H1 (cell line): Measurements from ENCODE around the gene FBXW5. TPM values are rescaled to one million over a fixed set of nuclear protein-coding genes. Genes with fewer than 3 reads are reported as not detected.

Experiments used
- ASH2L ChIP-seq: fragments of 200-600, 300-600 bp; sonication (generic); IDR thresholded peaks from one replicate; pipeline ENCODE4 v1.7.1; 2017; ENCODE audit warnings: low read length
- BCL11A ChIP-seq, 2 experiments: IDR thresholded peaks; one replicate each; pipeline ENCODE4 v1.6.1; 2011; ENCODE audit warnings: low read depth in 2 of 2, low read length in 2 of 2, mild to moderate bottlenecking in 2 of 2
- CEBPB ChIP-seq: IDR thresholded peaks from 2 replicates; pipeline ENCODE4 v1.6.1; 2012; ENCODE audit warnings: low read depth, low read length
- E2F6 ChIP-seq: IDR thresholded peaks from 2 replicates; pipeline ENCODE4 v1.6.1; 2012; ENCODE audit warnings: inconsistent platforms
- EGR1 ChIP-seq: IDR thresholded peaks from 2 replicates; pipeline ENCODE4 v1.6.1; 2011; ENCODE audit warnings: low read depth, low read length, borderline replicate concordance
- KDM5A ChIP-seq: fragments of 200-600 bp; IDR thresholded peaks from 2 replicates; pipeline ENCODE4 v1.7.1; 2012; ENCODE audit warnings: mild to moderate bottlenecking, low read length, inconsistent platforms, mixed read lengths
- NANOG ChIP-seq: IDR thresholded peaks from 2 replicates; pipeline ENCODE4 v1.6.1; 2011; ENCODE audit warnings: low read length, low read depth, mild to moderate bottlenecking, inconsistent platforms; ENCODE audit not compliant: insufficient read depth, poor library complexity, severe bottlenecking
- NRF1 ChIP-seq: IDR thresholded peaks from 2 replicates; pipeline ENCODE4 v1.6.1; 2011; ENCODE audit warnings: mild to moderate bottlenecking, low read depth, low read length, improper control_type of control experiment
- RFX5 ChIP-seq: IDR thresholded peaks from 2 replicates; pipeline ENCODE4 v1.6.1; 2011; ENCODE audit warnings: low read depth, low read length, improper control_type of control experiment, borderline replicate concordance
- RXRA ChIP-seq: IDR thresholded peaks from 2 replicates; pipeline ENCODE4 v1.6.1; 2011; ENCODE audit warnings: low read depth, mild to moderate bottlenecking, low read length, moderate library complexity; ENCODE audit not compliant: insufficient read depth
- SP4 ChIP-seq: IDR thresholded peaks from 2 replicates; pipeline ENCODE4 v1.6.1; 2012; ENCODE audit warnings: low read length, inconsistent platforms
- polyA plus RNA-seq, 7 experiments: library from polyadenylated mRNA; depleted of rRNA in 3 of 7; stranded (reverse) in 5 of 7; unstranded in 2 of 7; fragments of >200 nt in 5 of 7; fragments of 200-250 nt in 2 of 7; gene quantifications; 1 replicate in 5 of 7; 2 replicates in 1 of 7; 4 replicates in 1 of 7; pipeline versions ENCODE4 v1.2.1 to v1.2.3, GENCODE V29; 2011 to 2013; ENCODE audit warnings: missing spikeins in 2 of 7, mixed read lengths in 2 of 7
- total RNA-seq: library from RNA; stranded (reverse); fragmentation: NEBNext Ultra II Directional; extraction: Animal tissue kit (Norgen Biotek cat#: 25700); gene quantifications from 2 replicates; pipeline ENCODE4 v1.2.1, GENCODE V29; 2021
- TF ChIP-seq, protein P1 (sequence below): fragments of 300-600 bp; sonication (generic); IDR thresholded peaks from 2 replicates; pipeline ENCODE4 v1.7.1; 2012; ENCODE audit warnings: low read length, moderate library complexity, mild to moderate bottlenecking, inconsistent platforms; ENCODE audit not compliant: insufficient replicate concordance

Gene FBXW5
- total and polyA plus RNA-seq, 2 of the 8 experiments (the other 6 are each of a cell fraction or from before 2014, with no cell fraction given) = 49.0 to 71.0 TPM

GRCh38 chr9:136890661-136891060 is 53.9 kb downstream of the FBXW5 start (continued):
- TF ChIP-seq, protein P1, sequence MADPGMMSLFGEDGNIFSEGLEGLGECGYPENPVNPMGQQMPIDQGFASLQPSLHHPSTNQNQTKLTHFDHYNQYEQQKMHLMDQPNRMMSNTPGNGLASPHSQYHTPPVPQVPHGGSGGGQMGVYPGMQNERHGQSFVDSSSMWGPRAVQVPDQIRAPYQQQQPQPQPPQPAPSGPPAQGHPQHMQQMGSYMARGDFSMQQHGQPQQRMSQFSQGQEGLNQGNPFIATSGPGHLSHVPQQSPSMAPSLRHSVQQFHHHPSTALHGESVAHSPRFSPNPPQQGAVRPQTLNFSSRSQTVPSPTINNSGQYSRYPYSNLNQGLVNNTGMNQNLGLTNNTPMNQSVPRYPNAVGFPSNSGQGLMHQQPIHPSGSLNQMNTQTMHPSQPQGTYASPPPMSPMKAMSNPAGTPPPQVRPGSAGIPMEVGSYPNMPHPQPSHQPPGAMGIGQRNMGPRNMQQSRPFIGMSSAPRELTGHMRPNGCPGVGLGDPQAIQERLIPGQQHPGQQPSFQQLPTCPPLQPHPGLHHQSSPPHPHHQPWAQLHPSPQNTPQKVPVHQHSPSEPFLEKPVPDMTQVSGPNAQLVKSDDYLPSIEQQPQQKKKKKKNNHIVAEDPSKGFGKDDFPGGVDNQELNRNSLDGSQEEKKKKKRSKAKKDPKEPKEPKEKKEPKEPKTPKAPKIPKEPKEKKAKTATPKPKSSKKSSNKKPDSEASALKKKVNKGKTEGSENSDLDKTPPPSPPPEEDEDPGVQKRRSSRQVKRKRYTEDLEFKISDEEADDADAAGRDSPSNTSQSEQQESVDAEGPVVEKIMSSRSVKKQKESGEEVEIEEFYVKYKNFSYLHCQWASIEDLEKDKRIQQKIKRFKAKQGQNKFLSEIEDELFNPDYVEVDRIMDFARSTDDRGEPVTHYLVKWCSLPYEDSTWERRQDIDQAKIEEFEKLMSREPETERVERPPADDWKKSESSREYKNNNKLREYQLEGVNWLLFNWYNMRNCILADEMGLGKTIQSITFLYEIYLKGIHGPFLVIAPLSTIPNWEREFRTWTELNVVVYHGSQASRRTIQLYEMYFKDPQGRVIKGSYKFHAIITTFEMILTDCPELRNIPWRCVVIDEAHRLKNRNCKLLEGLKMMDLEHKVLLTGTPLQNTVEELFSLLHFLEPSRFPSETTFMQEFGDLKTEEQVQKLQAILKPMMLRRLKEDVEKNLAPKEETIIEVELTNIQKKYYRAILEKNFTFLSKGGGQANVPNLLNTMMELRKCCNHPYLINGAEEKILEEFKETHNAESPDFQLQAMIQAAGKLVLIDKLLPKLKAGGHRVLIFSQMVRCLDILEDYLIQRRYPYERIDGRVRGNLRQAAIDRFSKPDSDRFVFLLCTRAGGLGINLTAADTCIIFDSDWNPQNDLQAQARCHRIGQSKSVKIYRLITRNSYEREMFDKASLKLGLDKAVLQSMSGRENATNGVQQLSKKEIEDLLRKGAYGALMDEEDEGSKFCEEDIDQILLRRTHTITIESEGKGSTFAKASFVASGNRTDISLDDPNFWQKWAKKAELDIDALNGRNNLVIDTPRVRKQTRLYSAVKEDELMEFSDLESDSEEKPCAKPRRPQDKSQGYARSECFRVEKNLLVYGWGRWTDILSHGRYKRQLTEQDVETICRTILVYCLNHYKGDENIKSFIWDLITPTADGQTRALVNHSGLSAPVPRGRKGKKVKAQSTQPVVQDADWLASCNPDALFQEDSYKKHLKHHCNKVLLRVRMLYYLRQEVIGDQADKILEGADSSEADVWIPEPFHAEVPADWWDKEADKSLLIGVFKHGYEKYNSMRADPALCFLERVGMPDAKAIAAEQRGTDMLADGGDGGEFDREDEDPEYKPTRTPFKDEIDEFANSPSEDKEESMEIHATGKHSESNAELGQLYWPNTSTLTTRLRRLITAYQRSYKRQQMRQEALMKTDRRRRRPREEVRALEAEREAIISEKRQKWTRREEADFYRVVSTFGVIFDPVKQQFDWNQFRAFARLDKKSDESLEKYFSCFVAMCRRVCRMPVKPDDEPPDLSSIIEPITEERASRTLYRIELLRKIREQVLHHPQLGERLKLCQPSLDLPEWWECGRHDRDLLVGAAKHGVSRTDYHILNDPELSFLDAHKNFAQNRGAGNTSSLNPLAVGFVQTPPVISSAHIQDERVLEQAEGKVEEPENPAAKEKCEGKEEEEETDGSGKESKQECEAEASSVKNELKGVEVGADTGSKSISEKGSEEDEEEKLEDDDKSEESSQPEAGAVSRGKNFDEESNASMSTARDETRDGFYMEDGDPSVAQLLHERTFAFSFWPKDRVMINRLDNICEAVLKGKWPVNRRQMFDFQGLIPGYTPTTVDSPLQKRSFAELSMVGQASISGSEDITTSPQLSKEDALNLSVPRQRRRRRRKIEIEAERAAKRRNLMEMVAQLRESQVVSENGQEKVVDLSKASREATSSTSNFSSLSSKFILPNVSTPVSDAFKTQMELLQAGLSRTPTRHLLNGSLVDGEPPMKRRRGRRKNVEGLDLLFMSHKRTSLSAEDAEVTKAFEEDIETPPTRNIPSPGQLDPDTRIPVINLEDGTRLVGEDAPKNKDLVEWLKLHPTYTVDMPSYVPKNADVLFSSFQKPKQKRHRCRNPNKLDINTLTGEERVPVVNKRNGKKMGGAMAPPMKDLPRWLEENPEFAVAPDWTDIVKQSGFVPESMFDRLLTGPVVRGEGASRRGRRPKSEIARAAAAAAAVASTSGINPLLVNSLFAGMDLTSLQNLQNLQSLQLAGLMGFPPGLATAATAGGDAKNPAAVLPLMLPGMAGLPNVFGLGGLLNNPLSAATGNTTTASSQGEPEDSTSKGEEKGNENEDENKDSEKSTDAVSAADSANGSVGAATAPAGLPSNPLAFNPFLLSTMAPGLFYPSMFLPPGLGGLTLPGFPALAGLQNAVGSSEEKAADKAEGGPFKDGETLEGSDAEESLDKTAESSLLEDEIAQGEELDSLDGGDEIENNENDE = no peak
- TF ChIP-seq NRF1 (no peak), BCL11A (IDR thresholded peaks at IDR 0.05; ENCODE audit: low read depth in 2 of 2, low read length in 2 of 2) (no peak), ASH2L (no peak), SP4 (no peak), NANOG (no peak), RFX5 (no peak), KDM5A (no peak), E2F6 (no peak), RXRA (no peak), CEBPB (no peak), EGR1 (no peak)
